Activated CD8-positive, alpha-beta memory T cell treated with anti-CD3 and anti-CD28 coated beads, Interleukin-2, amount 50 U/mL, for 24 hours (primary cell): ENCODE measurements around the gene DIP2C.
"Not testable (repeated sequence)": the region's sequence is repeated elsewhere in the genome, so short reads cannot be mapped to it uniquely, and the experiment has no call there.

Source experiments
- DNase-seq: peaks from one replicate; pipeline ENCODE4 v3.0.0-alpha.2; 2020; ENCODE audit errors: extremely low read depth

DIP2C gene

GRCh38 chr10:306675-307185, 382.7 kb downstream of the DIP2C start:
- no peak for DNase-seq

- no peak for DNase-seq
Measured at GRCh38 chr10:306007-306674, 383.3 kb downstream of the DIP2C start.

GRCh38 chr10:305034-305433, 384.4 kb downstream of the DIP2C start:
- no peak for DNase-seq

DNA sequence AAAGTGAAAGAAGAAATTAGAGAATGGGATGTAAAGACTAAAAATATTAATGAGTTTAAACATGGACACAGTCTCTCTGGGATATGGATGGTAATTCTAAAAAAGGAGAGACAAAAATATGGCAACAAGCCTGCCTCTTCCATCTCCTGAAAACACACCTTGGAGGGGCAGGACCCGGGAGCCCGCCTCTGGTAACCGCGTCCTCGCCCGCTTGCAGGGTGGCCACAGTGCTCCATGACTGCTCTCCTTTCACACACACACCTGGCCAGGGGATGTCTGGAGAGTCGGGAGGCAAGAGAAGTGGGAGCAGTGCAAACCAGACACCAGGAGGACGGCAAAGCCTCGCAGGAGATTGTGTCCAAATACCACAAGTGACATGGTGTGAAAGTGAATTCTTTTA, 387.9 kb downstream of the DIP2C start:
- no peak for DNase-seq

DNA sequence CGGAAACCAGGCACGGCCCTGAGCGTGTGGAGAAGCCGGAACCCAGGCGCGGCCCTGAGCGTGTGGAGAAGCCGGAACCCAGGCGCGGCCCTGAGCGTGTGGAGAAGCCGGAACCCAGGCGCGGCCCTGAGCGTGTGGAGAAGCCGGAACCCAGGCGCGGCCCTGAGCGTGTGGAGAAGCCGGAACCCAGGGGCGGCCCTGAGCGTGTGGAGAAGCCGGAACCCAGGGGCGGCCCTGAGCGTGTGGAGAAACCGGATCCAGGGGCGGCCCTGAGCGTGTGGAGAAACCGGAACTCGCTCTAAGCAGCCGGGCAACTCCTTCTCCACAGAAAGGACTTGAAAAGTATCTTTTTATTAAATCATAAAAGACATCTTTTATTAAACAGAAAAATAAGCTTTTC, 388.9 kb downstream of the DIP2C start:
- DNase-seq, result not testable (repeated sequence)

GRCh38 chr10:299969-300368, 389.5 kb downstream of the DIP2C start:
- DNase-seq, result no peak

- no peak for DNase-seq
Measured at GRCh38 chr10:299512-299911, 390.0 kb downstream of the DIP2C start.

GRCh38 chr10:298033-298432, 391.4 kb downstream of the DIP2C start:
- DNase-seq, result no peak

DNA sequence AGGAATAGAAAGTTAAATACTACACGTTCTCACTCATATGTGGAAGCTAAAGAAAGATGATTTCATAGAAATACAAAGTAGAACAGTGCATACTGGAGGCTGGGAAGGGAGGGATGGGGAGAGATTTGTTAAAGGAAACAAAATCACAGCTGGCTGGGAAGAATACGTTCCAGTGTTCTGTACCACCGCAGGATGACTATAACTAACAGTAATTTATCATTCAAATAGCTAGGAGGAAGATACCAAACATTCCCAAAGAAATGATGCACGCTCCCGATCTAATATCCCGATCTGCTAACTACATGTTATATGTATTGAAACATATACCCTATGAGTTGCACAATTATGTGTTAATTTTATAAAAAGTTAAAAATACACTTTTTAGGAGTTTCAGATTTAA, 391.9 kb downstream of the DIP2C start:
- no peak for DNase-seq

- DNase-seq, result no peak
Measured at GRCh38 chr10:293636-294035, 395.8 kb downstream of the DIP2C start.

DNA sequence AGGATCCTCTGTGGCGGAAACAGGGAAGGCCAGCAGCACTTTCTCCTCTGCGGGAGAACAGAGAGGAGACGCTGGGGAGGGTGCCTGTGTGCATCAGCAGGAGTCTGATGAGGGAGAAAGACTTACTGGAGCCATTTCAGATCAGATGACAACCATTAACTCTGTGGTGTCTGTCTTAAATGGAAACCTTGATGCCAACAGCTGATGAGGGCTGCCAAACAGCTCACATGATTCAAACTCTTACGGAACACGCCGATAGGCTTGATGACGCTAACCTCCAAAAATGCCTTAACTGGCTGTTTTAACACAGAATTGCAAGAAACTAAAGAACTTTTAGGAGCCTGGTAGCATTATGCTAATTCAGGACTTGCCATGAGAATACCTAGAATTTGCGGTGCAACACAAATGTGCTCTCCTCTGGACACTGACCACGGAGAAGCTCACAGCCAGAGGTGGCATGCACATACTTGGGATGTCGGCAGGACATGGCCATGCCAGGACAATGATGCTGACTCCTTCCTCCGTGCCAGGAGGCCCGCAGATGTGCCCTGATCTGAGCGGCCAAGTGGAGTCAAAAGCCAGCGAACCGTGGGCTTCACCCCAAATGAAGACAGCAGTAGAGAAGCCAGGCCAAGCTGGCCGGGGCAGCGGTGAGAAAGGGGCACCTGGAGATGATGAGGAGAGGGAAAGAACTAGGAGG, 399.3 kb downstream of the DIP2C start:
- DNase-seq, result no peak

- no peak for DNase-seq
Measured at GRCh38 chr10:289581-289980, 399.9 kb downstream of the DIP2C start.

GRCh38 chr10:288316-289200, 400.9 kb downstream of the DIP2C start:
- no peak for DNase-seq

GRCh38 chr10:287814-288213, 401.7 kb downstream of the DIP2C start:
- DNase-seq, result no peak

DNA sequence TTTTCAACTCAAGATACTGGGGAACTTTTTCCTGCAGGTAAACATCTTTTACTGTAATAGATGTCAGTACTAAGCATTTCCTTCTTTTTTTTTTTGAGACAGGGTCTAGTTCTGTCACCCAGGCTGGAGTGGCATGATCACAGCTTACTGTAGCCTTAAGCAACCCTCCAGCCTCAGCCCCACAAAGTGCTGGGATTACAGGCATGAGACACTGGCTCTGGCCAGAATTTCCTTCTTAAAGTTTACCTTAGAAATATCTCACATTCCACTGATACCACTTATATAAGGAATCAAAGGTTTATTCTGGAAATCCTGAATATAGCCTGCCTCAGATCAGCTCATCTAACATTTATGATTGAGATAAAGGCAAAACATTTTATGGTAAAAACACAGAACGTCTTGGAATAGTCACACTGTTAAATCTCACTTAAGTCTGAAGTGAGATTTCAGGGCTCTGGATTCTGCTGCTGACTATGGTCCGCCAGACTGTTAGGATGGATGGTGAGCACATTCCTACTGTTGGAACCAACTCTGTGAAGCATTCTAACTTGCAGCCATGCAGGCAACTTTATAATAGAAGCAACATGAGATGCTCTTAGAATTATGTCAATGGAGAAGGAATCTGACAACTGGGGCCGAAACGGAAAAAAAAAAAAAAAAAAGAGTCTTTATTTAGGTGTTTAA, 402.3 kb downstream of the DIP2C start:
- no peak for DNase-seq

GRCh38 chr10:285216-285615, 404.3 kb downstream of the DIP2C start:
- DNase-seq, result no peak

DNA sequence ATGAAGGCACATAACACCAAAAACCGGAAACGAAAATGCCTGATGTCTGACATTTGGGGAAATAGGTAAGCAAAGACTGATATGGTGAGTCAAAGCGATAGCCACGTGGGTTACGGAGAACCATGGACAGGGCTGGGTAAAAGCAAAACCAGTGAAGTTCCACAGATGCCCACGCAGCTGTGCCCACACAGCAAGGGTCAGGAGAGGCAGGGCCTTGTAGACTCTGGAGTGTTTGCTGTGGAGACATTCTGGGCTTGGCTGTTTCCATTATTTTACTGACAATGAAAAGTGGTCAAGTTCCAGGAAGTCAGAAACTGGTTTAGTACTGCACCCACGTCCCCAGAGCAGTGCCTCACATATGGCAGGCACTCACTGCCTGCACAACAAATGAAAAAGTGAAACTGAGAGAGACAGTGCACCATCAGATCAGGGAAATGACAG, 405.5 kb downstream of the DIP2C start:
- DNase-seq, result no peak

DNA sequence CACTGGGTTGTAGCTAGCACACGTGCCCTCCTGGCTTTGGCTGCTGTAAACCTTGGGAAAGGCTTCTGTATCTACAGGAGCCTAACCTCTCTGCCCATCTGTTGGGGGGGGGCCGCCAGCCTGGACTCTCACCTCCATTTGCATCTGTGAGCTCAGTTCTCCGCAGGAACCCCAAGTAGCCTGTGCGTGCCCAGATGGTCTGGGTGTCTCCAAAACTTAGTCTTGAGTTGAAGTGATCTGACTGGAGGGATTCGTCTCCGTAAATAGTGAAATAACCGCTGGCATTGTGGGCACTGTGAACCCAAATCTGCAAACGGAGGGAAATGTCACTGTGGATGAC, 406.4 kb downstream of the DIP2C start:
- no peak for DNase-seq

DNA sequence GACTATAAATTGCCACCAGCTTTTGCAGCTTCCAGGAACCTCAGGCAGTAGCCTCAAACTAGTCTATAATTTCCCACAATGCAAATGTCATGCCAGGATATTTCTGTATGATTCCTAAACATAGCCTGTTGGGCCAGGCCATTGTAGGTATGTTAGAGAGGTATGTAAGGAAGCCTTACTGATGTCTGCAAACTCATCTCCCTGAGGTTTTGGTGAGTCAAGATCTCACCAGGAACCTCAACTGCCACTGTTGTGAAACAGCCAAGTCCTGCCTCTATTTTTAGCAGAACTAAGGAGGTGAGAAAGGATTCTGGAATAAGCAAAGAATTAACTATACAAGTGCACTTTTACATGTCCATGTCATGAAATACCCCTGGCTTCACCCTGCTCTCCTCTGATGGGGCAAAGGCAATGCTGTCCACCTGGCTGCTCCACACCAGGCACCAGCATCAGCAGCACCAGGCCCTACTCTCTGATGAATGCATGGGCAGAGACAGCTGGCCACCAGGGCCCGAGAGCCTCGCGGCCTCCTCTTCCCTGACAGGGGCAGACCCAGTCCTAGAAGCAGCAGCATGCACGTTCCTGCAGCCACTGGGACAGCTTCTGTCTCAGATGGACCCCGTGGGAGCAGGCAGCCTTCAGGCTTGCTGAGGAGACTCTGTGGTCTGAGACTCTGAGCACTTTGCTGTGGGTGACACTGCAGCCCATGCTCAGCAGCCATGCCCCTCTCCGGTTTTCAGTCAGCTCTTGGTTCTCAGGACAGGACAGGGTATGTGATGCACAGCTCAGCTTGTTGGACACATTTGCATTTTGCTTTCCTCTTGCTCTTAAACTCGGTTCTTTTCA, 407.0 kb downstream of the DIP2C start:
- DNase-seq, result no peak

- no peak for DNase-seq
Measured at GRCh38 chr10:279655-280054, 409.8 kb downstream of the DIP2C start.

GRCh38 chr10:279232-279631, 410.2 kb downstream of the DIP2C start:
- no peak for DNase-seq
